Measurements from ENCODE around the gene SLC9A1.
"Not testable (repeated sequence)": the region's sequence is repeated elsewhere in the genome, so short reads cannot be mapped to it uniquely, and the experiment has no call there.

Gene SLC9A1

DNA sequence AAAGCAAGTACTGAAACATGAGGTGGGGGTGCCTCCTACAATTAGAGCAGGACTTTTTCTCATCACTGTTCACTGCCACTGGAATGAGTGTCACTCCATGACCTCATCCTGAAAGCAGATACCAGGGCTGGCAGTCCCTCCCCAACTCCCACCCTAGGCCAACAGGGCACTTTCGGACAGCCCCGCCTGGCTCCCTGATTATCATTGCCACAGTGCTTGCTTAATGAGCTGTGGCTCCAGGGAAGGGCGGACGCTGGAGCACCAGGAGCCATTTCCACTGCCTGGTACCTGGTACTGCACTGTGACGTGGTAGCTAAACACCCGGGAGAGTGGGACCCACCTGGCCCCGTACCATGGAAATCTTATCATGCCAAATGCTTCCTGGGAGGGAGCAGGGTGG is 22.3 kb downstream of the SLC9A1 start:
- DNase-seq (ENCODE audit: low spot score), result no peak

- DNase-seq (ENCODE audit: low spot score), result no peak
Measured at GRCh38 chr1:27132147-27132546, 22.8 kb downstream of the SLC9A1 start.

DNA sequence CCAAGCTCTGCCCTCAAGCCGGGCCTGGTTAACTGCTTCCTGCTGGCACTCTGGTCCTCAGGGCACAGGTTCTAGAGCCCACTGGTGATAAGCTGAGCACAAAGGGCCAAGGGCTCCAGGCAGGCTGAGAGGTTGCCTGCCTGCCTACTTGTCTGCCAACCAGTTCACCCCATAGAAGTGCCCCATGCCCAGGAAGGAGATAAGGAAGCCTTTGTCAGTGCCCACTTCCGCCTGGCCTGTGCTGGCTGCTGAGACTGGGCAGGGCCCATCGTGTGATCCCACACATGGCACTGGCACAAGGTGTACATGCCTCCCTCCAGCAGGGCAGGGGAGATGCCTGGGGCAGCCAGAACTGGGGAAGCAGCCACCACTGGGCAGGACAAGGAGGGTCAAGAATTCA is 24.1 kb downstream of the SLC9A1 start:
- DNase-seq (ENCODE audit: low spot score), result no peak

GRCh38 chr1:27129225-27129624 is 25.7 kb downstream of the SLC9A1 start:
- no peak for DNase-seq (ENCODE audit: low spot score)

DNA sequence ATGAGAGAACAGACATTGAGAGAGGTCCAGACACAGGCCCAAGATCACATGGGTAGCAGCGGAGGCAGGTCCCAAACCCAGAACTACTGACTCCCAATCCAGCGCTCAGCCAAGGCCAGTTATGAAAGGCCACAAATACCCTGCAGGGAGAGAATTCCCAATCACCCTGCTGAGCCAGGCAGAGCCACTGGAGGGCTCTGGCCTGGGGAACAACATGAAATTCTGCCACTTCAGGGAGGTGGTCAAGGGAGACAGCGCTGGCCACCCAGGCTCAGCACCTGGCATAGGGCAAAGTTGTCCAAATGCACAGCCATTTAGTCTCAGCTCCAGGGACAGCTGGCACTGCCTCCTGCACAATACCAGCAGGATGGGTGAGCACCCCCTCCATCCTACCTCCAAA is 27.5 kb downstream of the SLC9A1 start:
- no peak for DNase-seq (ENCODE audit: low spot score)

DNA sequence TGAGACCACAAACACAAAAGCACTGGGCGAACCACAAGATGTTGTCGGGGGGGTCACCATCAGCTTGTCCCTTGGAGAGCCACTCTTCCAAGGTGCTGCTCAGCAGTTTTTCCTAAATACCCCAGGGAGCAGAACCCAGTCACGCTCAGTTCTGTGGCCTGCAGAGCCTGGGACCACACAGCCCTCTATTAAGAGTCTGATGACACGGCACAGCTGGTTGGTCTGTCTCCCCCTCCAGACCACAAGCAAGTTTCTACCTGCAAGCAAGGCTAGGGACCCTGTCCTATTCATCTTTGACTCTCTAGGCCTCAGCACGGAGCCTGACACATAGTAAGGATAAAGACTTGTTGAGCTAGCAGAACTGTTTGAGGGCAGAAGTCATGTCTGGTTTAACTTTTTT is 28.5 kb downstream of the SLC9A1 start:
- no peak for DNase-seq (ENCODE audit: low spot score)

- DNase-seq (ENCODE audit: low spot score), result not testable (repeated sequence)
Measured at GRCh38 chr1:27125125-27125524, 29.8 kb downstream of the SLC9A1 start.

DNA sequence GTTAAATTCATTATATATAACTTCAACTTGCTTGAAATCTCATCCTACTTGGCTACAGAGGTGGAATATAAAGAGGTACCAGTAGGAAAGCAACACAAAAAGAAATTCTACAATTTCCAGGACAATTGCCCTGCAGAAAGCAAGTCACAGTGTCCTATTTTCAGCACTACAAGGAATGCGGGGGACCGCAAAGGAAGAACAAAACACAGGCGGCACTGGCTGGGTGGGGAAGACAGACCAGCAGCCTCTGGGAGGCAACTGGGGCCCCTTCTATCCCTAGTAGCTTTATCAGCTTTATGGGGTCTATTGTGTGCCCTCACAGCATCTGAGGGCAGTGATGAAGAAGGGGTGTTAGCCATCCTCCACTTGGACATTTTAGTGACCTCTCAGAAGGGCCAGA is 30.5 kb downstream of the SLC9A1 start:
- no peak for DNase-seq (ENCODE audit: low spot score)

DNA sequence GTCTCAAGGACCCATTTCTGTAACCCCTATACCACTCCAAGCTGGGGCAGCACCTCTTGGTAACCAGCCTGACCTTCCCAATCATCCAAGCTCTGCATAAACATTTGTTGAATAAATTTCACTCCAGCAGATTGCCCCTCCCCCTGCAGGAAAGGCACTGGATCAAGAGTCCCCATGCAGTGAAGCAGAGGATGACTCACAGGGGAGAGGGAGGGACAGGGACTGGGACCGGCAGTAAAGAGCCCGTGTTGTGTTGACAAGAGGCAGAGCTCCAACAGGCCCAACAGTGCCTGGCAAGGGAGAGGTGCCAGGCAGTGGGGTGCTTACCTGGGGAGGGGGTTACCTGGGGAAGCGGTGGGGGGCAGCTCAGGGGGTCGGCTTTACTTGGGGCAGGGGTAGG is 32.3 kb downstream of the SLC9A1 start:
- no peak for DNase-seq (ENCODE audit: low spot score)

GRCh38 chr1:27120854-27121253 is 34.1 kb downstream of the SLC9A1 start:
- no peak for DNase-seq (ENCODE audit: low spot score)

GRCh38 chr1:27118440-27118689 is 36.6 kb downstream of the SLC9A1 start:
- DNase-seq (ENCODE audit: low spot score), result no peak

DNA sequence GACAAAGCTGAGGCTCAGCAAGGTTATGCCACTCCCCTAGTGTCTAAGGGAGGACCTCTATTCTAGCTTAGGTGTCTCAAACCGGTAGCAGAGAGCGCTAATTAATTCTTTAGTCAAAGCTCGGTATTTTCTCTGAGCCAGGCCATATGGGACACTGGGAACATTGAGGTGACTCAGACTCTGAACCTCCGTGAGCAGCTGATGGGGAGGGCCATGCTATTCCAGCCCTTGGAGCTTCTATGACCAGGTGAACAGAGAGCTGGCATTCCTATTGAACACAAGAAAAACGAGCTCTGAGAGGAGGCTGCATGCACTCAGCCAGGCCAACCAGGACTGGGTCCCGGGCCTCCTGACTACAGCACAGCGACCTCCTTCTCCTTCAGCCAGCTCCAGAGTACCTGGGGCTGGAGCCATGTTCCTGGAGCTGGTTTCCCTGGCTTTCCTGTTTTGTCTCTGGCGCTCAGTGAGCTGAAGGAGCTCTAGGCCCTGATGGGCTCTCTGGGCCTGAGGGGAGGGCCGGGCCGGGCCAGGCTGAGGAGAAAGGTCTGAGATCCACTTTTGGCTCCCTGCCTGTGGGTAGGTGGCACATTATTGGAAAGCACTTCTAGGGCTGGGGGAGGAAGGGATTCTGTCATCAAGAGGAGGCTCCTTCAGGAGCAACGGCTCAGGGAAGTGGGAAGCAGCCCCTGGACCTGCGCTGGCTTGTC is 37.0 kb downstream of the SLC9A1 start:
- no peak for DNase-seq (ENCODE audit: low spot score)

GRCh38 chr1:27116697-27117096 is 38.2 kb downstream of the SLC9A1 start:
- no peak for DNase-seq (ENCODE audit: low spot score)

GRCh38 chr1:27116232-27116631 is 38.7 kb downstream of the SLC9A1 start:
- DNase-seq (ENCODE audit: low spot score), result no peak

GRCh38 chr1:27114546-27114945 is 40.4 kb downstream of the SLC9A1 start:
- DNase-seq (ENCODE audit: low spot score), result no peak

GRCh38 chr1:27113861-27114260 is 41.1 kb downstream of the SLC9A1 start:
- no peak for DNase-seq (ENCODE audit: low spot score)

DNA sequence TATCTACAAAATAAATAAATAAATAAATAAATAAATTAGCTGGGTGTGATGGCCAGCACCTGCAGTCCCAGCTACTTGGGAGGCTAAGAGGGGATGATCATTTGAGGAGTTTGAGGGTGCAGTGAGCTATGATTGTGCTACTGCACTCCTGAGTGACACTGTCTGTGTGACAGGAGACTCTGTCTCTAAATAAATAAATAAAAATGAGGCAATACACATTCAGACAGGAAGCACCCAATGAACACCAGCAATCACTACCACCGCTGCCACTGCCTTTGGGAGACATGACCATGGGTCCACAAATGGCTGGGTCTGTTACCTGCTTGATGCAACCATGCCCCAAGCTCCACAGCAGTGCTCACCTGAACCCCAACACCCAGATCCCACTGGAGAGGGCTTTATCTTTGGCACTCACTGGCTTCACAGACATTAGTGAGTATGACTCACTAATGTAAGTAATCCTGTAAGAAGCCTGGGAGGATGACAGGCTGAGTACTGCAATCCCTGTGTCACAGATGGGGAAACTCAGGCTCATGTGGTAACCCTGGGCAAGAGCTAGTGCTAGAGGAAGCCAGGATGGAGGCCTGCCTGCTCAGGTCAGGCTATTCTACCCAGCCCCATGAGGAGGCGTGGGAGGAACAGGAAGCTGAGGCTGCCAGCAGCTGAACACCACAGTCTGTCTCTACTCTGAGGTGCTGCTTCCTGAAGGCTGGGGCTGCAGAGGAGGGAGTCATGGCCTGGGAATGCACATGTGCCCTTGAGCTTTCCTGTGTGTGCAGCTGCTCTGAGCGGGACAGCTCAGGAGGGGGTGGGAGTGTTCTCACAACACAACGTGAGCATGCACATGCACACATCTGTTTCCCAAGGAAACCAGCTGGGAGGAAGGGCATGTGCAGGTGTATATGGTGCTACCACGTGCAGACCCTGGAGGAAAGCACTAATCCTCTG is 43.0 kb downstream of the SLC9A1 start:
- peak; percentile 60 for DNase-seq (ENCODE audit: low spot score)

DNA sequence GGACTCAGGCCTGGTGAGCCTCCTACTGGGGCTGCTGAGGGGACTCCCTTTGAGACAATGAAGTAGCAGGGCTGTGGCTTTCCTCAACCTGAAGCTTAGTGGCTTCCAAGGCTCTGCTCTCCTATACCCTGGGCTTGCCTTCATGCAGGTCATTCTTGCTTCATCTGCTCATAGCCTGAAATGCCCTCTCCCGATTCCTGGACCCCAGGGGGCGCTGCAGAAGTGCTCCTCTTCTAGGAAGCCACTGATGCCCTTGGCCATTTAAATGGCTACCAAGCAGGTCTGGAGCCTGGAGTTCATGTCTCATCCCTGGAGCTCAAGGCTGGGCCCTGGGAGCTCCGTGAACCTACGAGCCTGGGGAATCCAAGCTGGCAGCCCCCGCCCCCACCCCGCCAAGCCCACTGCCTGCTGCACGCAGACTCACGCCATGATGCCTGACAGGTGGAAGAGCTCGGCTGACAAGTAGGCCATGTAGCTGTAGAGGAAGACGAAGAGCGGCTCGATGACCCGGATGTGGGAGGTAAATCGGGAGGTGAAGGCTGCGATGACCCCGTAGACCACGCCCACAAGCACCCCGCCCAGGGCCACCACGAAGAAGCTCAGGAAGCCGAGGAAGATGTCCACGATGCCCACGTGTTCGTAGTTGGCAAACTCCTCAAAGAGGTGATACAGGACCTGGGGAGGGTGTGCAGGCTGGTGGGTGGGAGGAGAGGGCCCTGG is 45.7 kb downstream of the SLC9A1 start:
- DNase-seq (ENCODE audit: low spot score), result no peak

- DNase-seq (ENCODE audit: low spot score), result no peak
Measured at GRCh38 chr1:27108588-27108987, 46.3 kb downstream of the SLC9A1 start.

GRCh38 chr1:27106561-27107323 is 48.2 kb downstream of the SLC9A1 start:
- DNase-seq (ENCODE audit: low spot score), result no peak

DNA sequence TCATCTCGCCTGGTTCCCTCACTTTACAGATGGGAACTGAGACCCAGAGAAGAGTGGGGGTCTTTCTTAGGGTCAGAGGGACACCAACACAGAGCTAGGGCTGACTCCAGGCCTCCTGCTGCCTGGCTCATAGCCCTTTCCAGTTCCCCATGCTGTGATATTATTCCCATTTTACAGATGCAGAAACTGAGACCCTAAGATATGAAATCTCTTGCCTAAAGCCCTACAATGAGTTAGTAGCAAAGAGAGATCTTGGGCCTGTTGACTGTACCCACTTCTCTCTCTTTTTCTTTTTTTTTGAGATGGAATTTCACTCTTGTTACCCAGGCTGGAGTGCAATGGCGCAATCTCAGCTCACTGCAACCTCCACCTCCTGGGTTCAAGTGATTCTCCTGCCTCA is 49.9 kb downstream of the SLC9A1 start:
- no peak for DNase-seq (ENCODE audit: low spot score)

- DNase-seq (ENCODE audit: low spot score), result no peak
Measured at GRCh38 chr1:27103498-27103897, 51.4 kb downstream of the SLC9A1 start.
